Esophagus muscularis mucosa (tissue), 4 donors: ENCODE data around the gene ANKRD11. TPM values are rescaled to one million over a fixed set of nuclear protein-coding genes. Genes with fewer than 3 reads are reported as not detected.
A peak's percentile ranks its signal among the peaks of the same experiment; 100 is the strongest.
"Not testable (repeated sequence)": the region's sequence is repeated elsewhere in the genome, so short reads cannot be mapped to it uniquely, and the experiment has no call there.

Experiments used
- DNase-seq: peaks from one replicate; pipeline ENCODE4 v3.0.0-alpha.2; 2017; ENCODE audit errors: extremely low spot score
- H3K27ac ChIP-seq, 4 donors: fragments of 200-600 bp; sonication (generic); replicated peaks in 1 of 4; 1 replicate in 3 of 4; 2 replicates in 1 of 4; pipeline ENCODE4 v1.5.1; 2016 to 2019; ENCODE audit warnings: mild to moderate bottlenecking in 1 of 4
- H3K27me3 ChIP-seq, 4 donors: fragments of 200-600 bp; sonication (generic); one replicate each; pipeline versions ENCODE4 v1.5.1 to v1.6.0; 2016 to 2019
- H3K36me3 ChIP-seq, 4 donors: fragments of 200-600 bp; sonication (generic); one replicate each; pipeline ENCODE4 v1.5.1; 2016 to 2019
- H3K4me1 ChIP-seq, 4 donors: fragments of 200-600 bp; sonication (generic); one replicate each; pipeline ENCODE4 v1.5.1; 2016 to 2019
- H3K4me3 ChIP-seq, 4 donors: fragments of 200-600 bp; sonication (generic); 1 replicate in 2 of 4; 2 replicates in 2 of 4; pipeline ENCODE4 v1.5.1; 2016 to 2019; ENCODE audit warnings: mild to moderate bottlenecking in 4 of 4, moderate library complexity in 1 of 4
- H3K9me3 ChIP-seq, 4 donors: fragments of 200-600 bp; sonication (generic); 1 replicate in 3 of 4; 2 replicates in 1 of 4; pipeline ENCODE4 v1.5.1; 2016 to 2019
- CTCF ChIP-seq, 3 experiments: fragments of 200-600 bp in 2 of 3; fragments of 450-650 bp in 1 of 3; sonication (generic) in 2 of 3; IDR thresholded peaks; one replicate each; pipeline ENCODE4 v1.5.1; 2017 to 2019; ENCODE audit warnings: antibody characterized with exemption in 3 of 3, mild to moderate bottlenecking in 2 of 3, moderate library complexity in 1 of 3
- EP300 ChIP-seq: sonication (generic); formaldehyde crosslinking; IDR thresholded peaks from one replicate; pipeline ENCODE4 v1.6.1; 2017; ENCODE audit warnings: antibody characterized with exemption
- POLR2A ChIP-seq: fragments of 450-650 bp; IDR thresholded peaks from one replicate; pipeline ENCODE4 v1.6.1; 2017; ENCODE audit warnings: antibody characterized with exemption, moderate library complexity, mild to moderate bottlenecking, low read depth
- POLR2AphosphoS5 ChIP-seq, 2 donors: sonication (generic); formaldehyde crosslinking; IDR thresholded peaks; one replicate each; pipeline ENCODE4 v1.6.1; 2017; ENCODE audit warnings: antibody characterized with exemption in 2 of 2
- WGBS: methylation state at CpG from one replicate; pipeline ENCODE4 v1.1.5; 2018; 5-methylcytosine and 5-hydroxymethylcytosine counted together
- intact Hi-C: fragments of 100-400 bp; cut with DNase I; formaldehyde crosslinking; loops from one replicate; pipeline ENCODE4 v1.15.1; 2023
- total RNA-seq, 4 donors: library from RNA; depleted of rRNA; stranded (reverse); fragments of >200 nt; gene quantifications; one replicate each; pipeline versions ENCODE4 v1.1.0 to v1.2.1, GENCODE V29; 2016

Gene ANKRD11
- total RNA-seq, 4 donors from 2014 or later, result 60.8 to 119 (median 105) TPM

- Histone ChIP-seq H3K27me3 (no peaks in the 10 kb centered on the region), H3K27ac (peak overlapping the region in 2 of 4 donors; percentile 89 to 90), H3K4me3 (no peak overlapping the region), H3K4me1 (peaks cover 38 to 65% (median 58%) of the 10 kb centered on the region in 4 donors), H3K36me3 (peaks cover 0 to 38% (median 26%) of the 10 kb centered on the region in 4 donors), H3K9me3 (no peaks in the 10 kb centered on the region)
- DNase-seq, result no peak
- intact Hi-C loops, result no loop called here
- TF ChIP-seq CTCF (IDR thresholded peaks at IDR 0.05), result no peak
- WGBS, result 88% methylated on average over 8 of the region's 8 CpGs
These were observed 186.7 kb downstream of the ANKRD11 start for GRCh38 chr16:89303617-89304016.

- Histone ChIP-seq H3K27me3 (no peaks in the 10 kb centered on the region), H3K9me3 (no peaks in the 10 kb centered on the region), H3K4me1 (peaks cover 47 to 75% (median 70%) of the 10 kb centered on the region in 4 donors), H3K36me3 (peaks cover 0 to 40% (median 26%) of the 10 kb centered on the region in 4 donors), H3K4me3 (no peak overlapping the region), H3K27ac (peak overlapping the region; percentile 83 to 90 (median 90))
- intact Hi-C loops, result no loop called here
- TF ChIP-seq EP300 (no peak), POLR2A (no peak)
- DNase-seq, result no peak
- 73% methylated on average over 9 of the region's 9 CpGs for WGBS
These were observed 189.4 kb downstream of the ANKRD11 start for GRCh38 chr16:89300976-89301360.

GRCh38 chr16:89300311-89300975, 189.9 kb downstream of the ANKRD11 start:
- Histone ChIP-seq H3K36me3 (peaks cover 0 to 40% (median 26%) of the 10 kb centered on the region in 4 donors), H3K27me3 (no peaks in the 10 kb centered on the region), H3K4me1 (peaks cover 47 to 77% (median 73%) of the 10 kb centered on the region in 4 donors), H3K4me3 (no peak overlapping the region), H3K27ac (peak overlapping the region; percentile 83 to 90 (median 90)), H3K9me3 (no peaks in the 10 kb centered on the region)
- 58% methylated on average over 19 of the region's 21 CpGs for WGBS
- peak; percentile 92 to 95 for TF ChIP-seq POLR2AphosphoS5 (IDR thresholded peaks at IDR 0.05)
- TF ChIP-seq CTCF (IDR thresholded peaks at IDR 0.05), result no peak
- peak; percentile 17 for TF ChIP-seq POLR2A
- peak; percentile 89 for TF ChIP-seq EP300
- intact Hi-C loops, result no loop called here
- DNase-seq, result no peak

- H3K4me1 ChIP-seq, result peaks cover 56 to 83% (median 82%) of the 10 kb centered on the region in 4 donors
- H3K27me3 ChIP-seq, H3K4me3 ChIP-seq, DNase-seq, H3K9me3 ChIP-seq: not testable (repeated sequence)
- peaks cover 0 to 33% (median 18%) of the 10 kb centered on the region in 4 donors for H3K36me3 ChIP-seq
- peak overlapping the region; percentile 83 to 90 (median 90) for H3K27ac ChIP-seq
- intact Hi-C loops, result loop anchor here (10.0 kb wide), 1 partner anchor 55 kb away; no protein-coding TSS in a partner anchor
- 83% methylated on average over 4 of the region's 10 CpGs for WGBS
These were observed 190.8 kb downstream of the ANKRD11 start for GRCh38 chr16:89299357-89300111.

GRCh38 chr16:89298623-89299225, 191.6 kb downstream of the ANKRD11 start:
- TF ChIP-seq POLR2A (no peak), CTCF (IDR thresholded peaks at IDR 0.05) (no peak), POLR2AphosphoS5 (IDR thresholded peaks at IDR 0.05) (no peak), EP300 (no peak)
- no peak overlapping the region for H3K4me3 ChIP-seq
- 59% methylated on average over 17 of the region's 17 CpGs for WGBS
- H3K9me3 ChIP-seq, result no peaks in the 10 kb centered on the region
- intact Hi-C loops, result loop anchor here (10.0 kb wide), 1 partner anchor 54 kb away; no protein-coding TSS in a partner anchor
- peak overlapping the region; percentile 83 to 90 (median 90) for H3K27ac ChIP-seq
- H3K27me3 ChIP-seq, result no peaks in the 10 kb centered on the region
- H3K36me3 ChIP-seq, result peaks cover 0 to 25% (median 10%) of the 10 kb centered on the region in 4 donors
- no peak for DNase-seq
- peaks cover 64 to 91% (median 90%) of the 10 kb centered on the region in 4 donors for H3K4me1 ChIP-seq
